ENCODE data around the gene NECAP2. TPM values are rescaled to one million over a fixed set of nuclear protein-coding genes. Genes with fewer than 3 reads are reported as not detected.

Gene NECAP2, protein sequence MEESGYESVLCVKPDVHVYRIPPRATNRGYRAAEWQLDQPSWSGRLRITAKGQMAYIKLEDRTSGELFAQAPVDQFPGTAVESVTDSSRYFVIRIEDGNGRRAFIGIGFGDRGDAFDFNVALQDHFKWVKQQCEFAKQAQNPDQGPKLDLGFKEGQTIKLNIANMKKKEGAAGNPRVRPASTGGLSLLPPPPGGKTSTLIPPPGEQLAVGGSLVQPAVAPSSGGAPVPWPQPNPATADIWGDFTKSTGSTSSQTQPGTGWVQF
- total RNA-seq: 47.9 and 67.9 TPM in 2 replicates

DNA sequence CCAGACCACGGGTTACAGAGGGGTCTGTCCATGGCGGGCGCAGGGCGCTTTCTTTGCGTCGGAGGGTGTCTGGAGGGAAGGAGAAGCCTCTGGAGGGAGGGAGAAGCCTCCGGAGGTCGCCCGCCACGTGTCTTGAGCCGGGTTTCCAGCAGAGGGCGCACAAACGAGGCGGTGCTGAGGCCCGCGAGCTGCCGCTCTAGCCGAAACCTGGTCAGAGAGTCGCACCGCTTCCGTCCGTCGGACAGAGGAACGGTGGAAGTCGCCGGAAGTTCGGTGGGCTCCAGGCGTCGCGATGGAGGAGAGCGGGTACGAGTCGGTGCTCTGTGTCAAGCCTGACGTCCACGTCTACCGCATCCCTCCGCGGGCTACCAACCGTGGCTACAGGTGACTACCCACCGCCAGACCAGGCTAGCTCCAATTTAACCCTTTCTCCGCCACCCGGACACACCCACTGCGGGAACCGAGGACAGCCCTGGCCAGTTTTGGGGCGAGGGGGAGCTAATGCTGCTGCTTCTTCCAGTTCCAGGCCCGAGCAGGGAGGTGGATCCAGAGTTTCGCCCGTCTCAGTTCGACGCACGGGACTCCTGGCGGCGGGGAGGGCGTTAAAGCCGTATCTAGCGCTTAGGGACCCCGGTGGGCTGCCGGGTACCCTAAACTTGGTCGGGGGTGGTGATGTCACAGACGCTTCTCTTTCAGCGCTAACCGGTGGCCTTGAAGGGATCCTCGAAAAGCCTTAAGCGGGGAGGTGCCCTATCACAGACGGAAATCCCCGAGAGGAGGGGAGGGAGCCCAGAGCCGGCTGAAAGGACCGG lies at the start of gene NECAP2:
TSS of gene NECAP2 (plus strand) at position 255 of the 812 bp plus-strand sequence. CDS start at position 293, 38 bp downstream.

GRCh38 chr1:16436946-16437474 lies 3.5 kb upstream of the NECAP2 start, which contains the start of gene SPATA21:
TSS of gene SPATA21 (minus strand) at chr1:16437424. CDS start at chr1:16431371, 6,053 bp downstream.

Other genes with a start within 250 kb of the NECAP2 start
- gene ARHGEF19, start 228.1 kb upstream of the NECAP2 start, total RNA-seq: 20.4 and 29.4 TPM in 2 replicates
- 7.9 and 13.8 TPM in 2 replicates for gene CPLANE2, start 203.5 kb upstream of the NECAP2 start, total RNA-seq
- gene FBXO42, start 88.2 kb upstream of the NECAP2 start, total RNA-seq: 19.2 and 21.4 TPM in 2 replicates
- 47.1 and 80.9 TPM in 2 replicates for gene SZRD1, start 73.5 kb upstream of the NECAP2 start, total RNA-seq
- gene SPATA21, start 3.3 kb upstream of the NECAP2 start, total RNA-seq: not detected in 2 replicates
- under 0.01 TPM in 2 replicates for gene RNU1-1, start 73.6 kb downstream of the NECAP2 start, total RNA-seq
- 32.2 and 41.8 TPM in 2 replicates for gene NBPF1, start 172.8 kb downstream of the NECAP2 start, total RNA-seq
- gene RNU1-3, start 226.2 kb downstream of the NECAP2 start, total RNA-seq: under 0.01 TPM in 2 replicates